ENCODE data around the gene SLC22A14.
"Not testable (repeated sequence)": the region's sequence is repeated elsewhere in the genome, so short reads cannot be mapped to it uniquely, and the experiment has no call there.

The SLC22A14 gene

GRCh38 chr3:38281895-38282686 is at the start of gene SLC22A14:
TSS of gene SLC22A14 (plus strand) at chr3:38282294. CDS start at chr3:38306027, 23,733 bp downstream.
- TF ChIP-seq CTCF (IDR thresholded peaks at IDR 0.05; ENCODE audit: insufficient read depth, low read length, poor library complexity, severe bottlenecking), result peak; percentile 33
- Histone ChIP-seq H3K27me3 (replicated peaks; ENCODE audit: control insufficient read depth, insufficient read depth, low read length) (no peaks in the 10 kb centered on the region), H3K4me3 (replicated peaks; ENCODE audit: low read depth, low read length) (no peak within 1 kb of the TSS), H3K36me3 (ENCODE audit: control insufficient read depth, insufficient read depth, low read length) (no peaks in the 10 kb centered on the region)
- no peak for DNase-seq (ENCODE audit: extremely low read depth, insufficient read length)

GRCh38 chr3:38232701-38233100 is 49.4 kb upstream of the SLC22A14 start:
- H3K36me3 ChIP-seq (ENCODE audit: control insufficient read depth, insufficient read depth, low read length), result peaks cover 2% of the 10 kb centered on the region
- no peak for DNase-seq (ENCODE audit: extremely low read depth, insufficient read length)
- TF ChIP-seq CTCF (IDR thresholded peaks at IDR 0.05; ENCODE audit: insufficient read depth, low read length, poor library complexity, severe bottlenecking), result no peak
- H3K4me3 ChIP-seq (replicated peaks; ENCODE audit: low read depth, low read length), result no peak overlapping the region
- no peaks in the 10 kb centered on the region for H3K27me3 ChIP-seq (replicated peaks; ENCODE audit: control insufficient read depth, insufficient read depth, low read length)

- Histone ChIP-seq H3K36me3 (ENCODE audit: control insufficient read depth, insufficient read depth, low read length) (peaks cover 2% of the 10 kb centered on the region), H3K27me3 (replicated peaks; ENCODE audit: control insufficient read depth, insufficient read depth, low read length) (no peaks in the 10 kb centered on the region), H3K4me3 (replicated peaks; ENCODE audit: low read depth, low read length) (no peak overlapping the region)
- TF ChIP-seq CTCF (IDR thresholded peaks at IDR 0.05; ENCODE audit: insufficient read depth, low read length, poor library complexity, severe bottlenecking), result no peak
- no peak for DNase-seq (ENCODE audit: extremely low read depth, insufficient read length)
Observed at GRCh38 chr3:38235466-38235865, 46.6 kb upstream of the SLC22A14 start.

GRCh38 chr3:38238416-38239008 is 43.6 kb upstream of the SLC22A14 start:
- H3K27me3 ChIP-seq (replicated peaks; ENCODE audit: control insufficient read depth, insufficient read depth, low read length), result no peaks in the 10 kb centered on the region
- H3K36me3 ChIP-seq (ENCODE audit: control insufficient read depth, insufficient read depth, low read length), result peaks cover 2% of the 10 kb centered on the region
- no peak for DNase-seq (ENCODE audit: extremely low read depth, insufficient read length)
- no peak overlapping the region for H3K4me3 ChIP-seq (replicated peaks; ENCODE audit: low read depth, low read length)
- no peak for TF ChIP-seq CTCF (IDR thresholded peaks at IDR 0.05; ENCODE audit: insufficient read depth, low read length, poor library complexity, severe bottlenecking)

- not testable (repeated sequence) for H3K27me3 ChIP-seq (replicated peaks; ENCODE audit: control insufficient read depth, insufficient read depth, low read length); H3K4me3 ChIP-seq (replicated peaks; ENCODE audit: low read depth, low read length); H3K36me3 ChIP-seq (ENCODE audit: control insufficient read depth, insufficient read depth, low read length); DNase-seq (ENCODE audit: extremely low read depth, insufficient read length)
Observed at GRCh38 chr3:38242812-38243211, 39.3 kb upstream of the SLC22A14 start.

- TF ChIP-seq CTCF (IDR thresholded peaks at IDR 0.05; ENCODE audit: insufficient read depth, low read length, poor library complexity, severe bottlenecking), result no peak
- Histone ChIP-seq H3K27me3 (replicated peaks; ENCODE audit: control insufficient read depth, insufficient read depth, low read length) (no peaks in the 10 kb centered on the region), H3K36me3 (ENCODE audit: control insufficient read depth, insufficient read depth, low read length) (peaks cover 4% of the 10 kb centered on the region), H3K4me3 (replicated peaks; ENCODE audit: low read depth, low read length) (no peak overlapping the region)
- DNase-seq (ENCODE audit: extremely low read depth, insufficient read length), result no peak
Observed at GRCh38 chr3:38245930-38246329, 36.2 kb upstream of the SLC22A14 start.
